Measurements from ENCODE around the gene HCN2. TPM values are rescaled to one million over a fixed set of nuclear protein-coding genes. Genes with fewer than 3 reads are reported as not detected.

HCN2 gene
- total RNA-seq (2021) = 8.0 to 9.2 TPM (median 8.1 TPM) in 3 replicates
- percentile 12 among the genes with signal in this experiment for Bru-seq, nascent RNA
- long read RNA-seq, experiment 1 = 0 reads
- long read RNA-seq, experiment 2, partial matches to known transcripts = 9 of 14 reads
- long read RNA-seq, experiment 2, other reads (novel, unspliced or antisense) = 1 of 14 reads
- long read RNA-seq, experiment 3 = 0 reads

GRCh38 chr19:589693-590395 lies at the start of gene HCN2:
Gene HCN2 (plus strand): TSS chr19:589881. CDS start chr19:589946, 65 bp downstream.
- Mint-ChIP-seq H3K9me3 (no peaks in the 10 kb centered on the region), H3K36me3 (no peaks in the 10 kb centered on the region), H3K27ac (no peak within 1 kb of the TSS), H3K4me1 (no peaks in the 10 kb centered on the region), H3K4me3 (peak within 1 kb of the TSS; percentile 57), H3K27me3 (ENCODE audit: low read depth) (peaks cover 43% of the 10 kb centered on the region)
- ChIA-PET POLR2A (no interaction called here), CTCF (no interaction called here)
- DNase-seq (ENCODE audit: low spot score) (no peak), ATAC-seq (no peak)
- no peak for TF ChIP-seq NFATC4 (CRISPR knock-in tag; IDR thresholded peaks at IDR 0.05)
- TF ChIP-seq, protein P1, sequence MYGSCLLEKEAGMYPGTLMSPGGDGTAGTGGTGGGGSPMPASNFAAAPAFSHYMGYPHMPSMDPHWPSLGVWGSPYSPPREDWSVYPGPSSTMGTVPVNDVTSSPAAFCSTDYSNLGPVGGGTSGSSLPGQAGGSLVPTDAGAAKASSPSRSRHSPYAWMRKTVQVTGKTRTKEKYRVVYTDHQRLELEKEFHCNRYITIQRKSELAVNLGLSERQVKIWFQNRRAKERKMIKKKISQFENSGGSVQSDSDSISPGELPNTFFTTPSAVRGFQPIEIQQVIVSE (CRISPR knock-in tag; IDR thresholded peaks at IDR 0.05; ENCODE audit: borderline replicate concordance) = no peak
- TF ChIP-seq ZNF121 (CRISPR knock-in tag; IDR thresholded peaks at IDR 0.05) = no peak
- no peak for TF ChIP-seq ATF3 (CRISPR knock-in tag; conservative IDR thresholded peaks at IDR 0.05)
- no peak for TF ChIP-seq ZNF423 (CRISPR knock-in tag; IDR thresholded peaks at IDR 0.05)
- no peak for TF ChIP-seq ETV6 (CRISPR knock-in tag; IDR thresholded peaks at IDR 0.05)
- TF ChIP-seq OVOL2 (CRISPR knock-in tag; IDR thresholded peaks at IDR 0.05; ENCODE audit: borderline replicate concordance) = no peak
- TF ChIP-seq, protein P2, sequence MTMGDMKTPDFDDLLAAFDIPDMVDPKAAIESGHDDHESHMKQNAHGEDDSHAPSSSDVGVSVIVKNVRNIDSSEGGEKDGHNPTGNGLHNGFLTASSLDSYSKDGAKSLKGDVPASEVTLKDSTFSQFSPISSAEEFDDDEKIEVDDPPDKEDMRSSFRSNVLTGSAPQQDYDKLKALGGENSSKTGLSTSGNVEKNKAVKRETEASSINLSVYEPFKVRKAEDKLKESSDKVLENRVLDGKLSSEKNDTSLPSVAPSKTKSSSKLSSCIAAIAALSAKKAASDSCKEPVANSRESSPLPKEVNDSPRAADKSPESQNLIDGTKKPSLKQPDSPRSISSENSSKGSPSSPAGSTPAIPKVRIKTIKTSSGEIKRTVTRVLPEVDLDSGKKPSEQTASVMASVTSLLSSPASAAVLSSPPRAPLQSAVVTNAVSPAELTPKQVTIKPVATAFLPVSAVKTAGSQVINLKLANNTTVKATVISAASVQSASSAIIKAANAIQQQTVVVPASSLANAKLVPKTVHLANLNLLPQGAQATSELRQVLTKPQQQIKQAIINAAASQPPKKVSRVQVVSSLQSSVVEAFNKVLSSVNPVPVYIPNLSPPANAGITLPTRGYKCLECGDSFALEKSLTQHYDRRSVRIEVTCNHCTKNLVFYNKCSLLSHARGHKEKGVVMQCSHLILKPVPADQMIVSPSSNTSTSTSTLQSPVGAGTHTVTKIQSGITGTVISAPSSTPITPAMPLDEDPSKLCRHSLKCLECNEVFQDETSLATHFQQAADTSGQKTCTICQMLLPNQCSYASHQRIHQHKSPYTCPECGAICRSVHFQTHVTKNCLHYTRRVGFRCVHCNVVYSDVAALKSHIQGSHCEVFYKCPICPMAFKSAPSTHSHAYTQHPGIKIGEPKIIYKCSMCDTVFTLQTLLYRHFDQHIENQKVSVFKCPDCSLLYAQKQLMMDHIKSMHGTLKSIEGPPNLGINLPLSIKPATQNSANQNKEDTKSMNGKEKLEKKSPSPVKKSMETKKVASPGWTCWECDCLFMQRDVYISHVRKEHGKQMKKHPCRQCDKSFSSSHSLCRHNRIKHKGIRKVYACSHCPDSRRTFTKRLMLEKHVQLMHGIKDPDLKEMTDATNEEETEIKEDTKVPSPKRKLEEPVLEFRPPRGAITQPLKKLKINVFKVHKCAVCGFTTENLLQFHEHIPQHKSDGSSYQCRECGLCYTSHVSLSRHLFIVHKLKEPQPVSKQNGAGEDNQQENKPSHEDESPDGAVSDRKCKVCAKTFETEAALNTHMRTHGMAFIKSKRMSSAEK (CRISPR knock-in tag; IDR thresholded peaks at IDR 0.05; ENCODE audit: borderline replicate concordance) = no peak
- no peak for TF ChIP-seq FOXP1 (CRISPR knock-in tag; IDR thresholded peaks at IDR 0.05; ENCODE audit: borderline replicate concordance)
- TF ChIP-seq ZBTB21 (CRISPR knock-in tag; IDR thresholded peaks at IDR 0.05; ENCODE audit: borderline replicate concordance) = no peak
- no peak for TF ChIP-seq TP53 (CRISPR knock-in tag; IDR thresholded peaks at IDR 0.05)
- TF ChIP-seq PRRX2 (CRISPR knock-in tag; IDR thresholded peaks at IDR 0.05) = no peak

GRCh38 chr19:540867-541637 lies 48.6 kb upstream of the HCN2 start:
- peaks cover 7% of the 10 kb centered on the region for H3K4me1 Mint-ChIP-seq
- TF ChIP-seq IRF1 (CRISPR knock-in tag; IDR thresholded peaks at IDR 0.05) = no peak
- H3K4me3 Mint-ChIP-seq = no peak overlapping the region
- no peaks in the 10 kb centered on the region for H3K9me3 Mint-ChIP-seq
- DNase-seq (ENCODE audit: low spot score) = no peak
- H3K36me3 Mint-ChIP-seq = peaks cover 11% of the 10 kb centered on the region
- H3K27me3 Mint-ChIP-seq (ENCODE audit: low read depth) = no peaks in the 10 kb centered on the region
- ChIA-PET CTCF (no interaction called here), POLR2A (interaction anchor here (1.0 to 1.5 kb wide), 2 partner anchors 9 to 11 kb away, joined by 3 to 5 read pairs; partner anchors contain the start of gene CDC34)
- ATAC-seq = no peak
- no peak overlapping the region for H3K27ac Mint-ChIP-seq

GRCh38 chr19:541699-542098 lies 48.0 kb upstream of the HCN2 start:
- Mint-ChIP-seq H3K4me1 (peaks cover 7% of the 10 kb centered on the region), H3K36me3 (peaks cover 11% of the 10 kb centered on the region), H3K27me3 (ENCODE audit: low read depth) (no peaks in the 10 kb centered on the region), H3K4me3 (no peak overlapping the region), H3K9me3 (no peaks in the 10 kb centered on the region), H3K27ac (no peak overlapping the region)
- DNase-seq (ENCODE audit: low spot score) = no peak
- ChIA-PET CTCF (interaction anchor here (1.2 to 1.3 kb wide), 2 partner anchors 9 to 31 kb away, joined by 6 to 7 read pairs; no protein-coding TSS in a partner anchor), POLR2A (interaction anchor here (1.0 to 1.5 kb wide), 3 partner anchors 10 to 13 kb away, joined by 3 to 7 read pairs (median 5); partner anchors contain the start of gene CDC34)
- no peak for ATAC-seq
- TF ChIP-seq, protein P3, sequence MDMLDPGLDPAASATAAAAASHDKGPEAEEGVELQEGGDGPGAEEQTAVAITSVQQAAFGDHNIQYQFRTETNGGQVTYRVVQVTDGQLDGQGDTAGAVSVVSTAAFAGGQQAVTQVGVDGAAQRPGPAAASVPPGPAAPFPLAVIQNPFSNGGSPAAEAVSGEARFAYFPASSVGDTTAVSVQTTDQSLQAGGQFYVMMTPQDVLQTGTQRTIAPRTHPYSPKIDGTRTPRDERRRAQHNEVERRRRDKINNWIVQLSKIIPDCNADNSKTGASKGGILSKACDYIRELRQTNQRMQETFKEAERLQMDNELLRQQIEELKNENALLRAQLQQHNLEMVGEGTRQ (CRISPR knock-in tag; IDR thresholded peaks at IDR 0.05) = no peak
- TF ChIP-seq ZNF232 (CRISPR knock-in tag; IDR thresholded peaks at IDR 0.05) (no peak), MYBL2 (CRISPR knock-in tag; IDR thresholded peaks at IDR 0.05) (no peak), JUN (CRISPR knock-in tag; IDR thresholded peaks at IDR 0.05) (no peak), NR2C2 (CRISPR knock-in tag; IDR thresholded peaks at IDR 0.05) (no peak), ATF1 (CRISPR knock-in tag; IDR thresholded peaks at IDR 0.05) (no peak), SMAD3 (CRISPR knock-in tag; IDR thresholded peaks at IDR 0.05; ENCODE audit: borderline replicate concordance) (no peak)
- TF ChIP-seq, protein P4, sequence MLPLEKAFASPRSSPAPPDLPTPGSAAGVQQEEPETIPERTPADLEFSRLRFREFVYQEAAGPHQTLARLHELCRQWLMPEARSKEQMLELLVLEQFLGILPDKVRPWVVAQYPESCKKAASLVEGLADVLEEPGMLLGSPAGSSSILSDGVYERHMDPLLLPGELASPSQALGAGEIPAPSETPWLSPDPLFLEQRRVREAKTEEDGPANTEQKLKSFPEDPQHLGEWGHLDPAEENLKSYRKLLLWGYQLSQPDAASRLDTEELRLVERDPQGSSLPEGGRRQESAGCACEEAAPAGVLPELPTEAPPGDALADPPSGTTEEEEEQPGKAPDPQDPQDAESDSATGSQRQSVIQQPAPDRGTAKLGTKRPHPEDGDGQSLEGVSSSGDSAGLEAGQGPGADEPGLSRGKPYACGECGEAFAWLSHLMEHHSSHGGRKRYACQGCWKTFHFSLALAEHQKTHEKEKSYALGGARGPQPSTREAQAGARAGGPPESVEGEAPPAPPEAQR (CRISPR knock-in tag; IDR thresholded peaks at IDR 0.05) = no peak

Measured in WTC11 (cell line).